Measurements from ENCODE around the gene CHST8.

DNA sequence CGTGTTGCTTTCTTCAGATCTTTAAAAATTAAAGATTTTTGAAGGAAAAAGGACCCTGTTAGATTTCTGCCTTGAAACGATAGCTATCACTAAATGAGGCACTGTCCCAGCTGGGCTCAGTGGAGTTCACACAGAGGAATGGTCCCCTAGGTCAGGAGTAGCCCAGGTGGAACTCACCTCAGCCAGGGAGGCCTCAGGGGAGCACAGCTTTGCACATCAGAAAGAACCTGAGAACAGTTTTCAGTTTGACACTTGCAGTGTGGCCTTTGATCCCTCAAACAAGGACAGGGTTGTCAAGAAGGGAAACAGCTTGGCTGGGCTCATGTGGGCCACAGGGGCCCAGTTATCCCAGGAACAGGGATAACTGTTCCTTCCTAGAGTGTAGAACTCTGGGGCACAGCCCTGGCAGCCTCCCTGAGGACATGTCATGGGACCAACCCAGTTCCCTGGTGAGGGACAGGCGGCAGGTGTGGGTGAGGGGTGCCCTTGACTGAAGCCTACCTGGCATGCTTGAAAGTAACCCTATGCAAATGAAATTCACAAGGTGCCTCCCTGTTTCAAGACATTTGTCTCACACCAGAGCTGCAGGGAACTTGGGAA is 59.4 kb downstream of the CHST8 start:
- TF ChIP-seq, protein P1, sequence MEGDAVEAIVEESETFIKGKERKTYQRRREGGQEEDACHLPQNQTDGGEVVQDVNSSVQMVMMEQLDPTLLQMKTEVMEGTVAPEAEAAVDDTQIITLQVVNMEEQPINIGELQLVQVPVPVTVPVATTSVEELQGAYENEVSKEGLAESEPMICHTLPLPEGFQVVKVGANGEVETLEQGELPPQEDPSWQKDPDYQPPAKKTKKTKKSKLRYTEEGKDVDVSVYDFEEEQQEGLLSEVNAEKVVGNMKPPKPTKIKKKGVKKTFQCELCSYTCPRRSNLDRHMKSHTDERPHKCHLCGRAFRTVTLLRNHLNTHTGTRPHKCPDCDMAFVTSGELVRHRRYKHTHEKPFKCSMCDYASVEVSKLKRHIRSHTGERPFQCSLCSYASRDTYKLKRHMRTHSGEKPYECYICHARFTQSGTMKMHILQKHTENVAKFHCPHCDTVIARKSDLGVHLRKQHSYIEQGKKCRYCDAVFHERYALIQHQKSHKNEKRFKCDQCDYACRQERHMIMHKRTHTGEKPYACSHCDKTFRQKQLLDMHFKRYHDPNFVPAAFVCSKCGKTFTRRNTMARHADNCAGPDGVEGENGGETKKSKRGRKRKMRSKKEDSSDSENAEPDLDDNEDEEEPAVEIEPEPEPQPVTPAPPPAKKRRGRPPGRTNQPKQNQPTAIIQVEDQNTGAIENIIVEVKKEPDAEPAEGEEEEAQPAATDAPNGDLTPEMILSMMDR (IDR thresholded peaks at IDR 0.05), result no peak
- TF ChIP-seq POLR2A (IDR thresholded peaks at IDR 0.05) (no peak), POLR2AphosphoS5 (IDR thresholded peaks at IDR 0.05; ENCODE audit: insufficient read depth in 1 of 2, low read depth in 1 of 2) (no peak)
